NCI-H2029 treated with DMSO at 0.1 percent for 48 hours (cell line): ENCODE measurements around the gene EFCAB12.
"Not testable (repeated sequence)": the region's sequence is repeated elsewhere in the genome, so short reads cannot be mapped to it uniquely, and the experiment has no call there.

Experiments
- DNase-seq: peaks from one replicate; lab custom pipeline; 2025; lab: John Stamatoyannopoulos, UW

Gene EFCAB12

GRCh38 chr3:129392106-129392887 is 36.1 kb downstream of the EFCAB12 start:
- DNase-seq = not testable (repeated sequence)

- not testable (repeated sequence) for DNase-seq
Observed at GRCh38 chr3:129391583-129391982, 36.9 kb downstream of the EFCAB12 start.

- DNase-seq = no peak
Observed at GRCh38 chr3:129389572-129389937, 38.9 kb downstream of the EFCAB12 start.

GRCh38 chr3:129388791-129389571 is 39.5 kb downstream of the EFCAB12 start:
- not testable (repeated sequence) for DNase-seq

- DNase-seq = no peak
Observed at GRCh38 chr3:129387487-129387886, 40.9 kb downstream of the EFCAB12 start.

- no peak for DNase-seq
Observed at GRCh38 chr3:129386984-129387383, 41.5 kb downstream of the EFCAB12 start.

GRCh38 chr3:129385507-129385906 is 42.9 kb downstream of the EFCAB12 start:
- not testable (repeated sequence) for DNase-seq

- DNase-seq = no peak
Observed at GRCh38 chr3:129384594-129385323, 43.7 kb downstream of the EFCAB12 start.

GRCh38 chr3:129384103-129384502 is 44.3 kb downstream of the EFCAB12 start:
- not testable (repeated sequence) for DNase-seq

- no peak for DNase-seq
Observed at GRCh38 chr3:129383292-129383860, 45.1 kb downstream of the EFCAB12 start.

GRCh38 chr3:129382366-129382765 is 46.1 kb downstream of the EFCAB12 start:
- no peak for DNase-seq

- no peak for DNase-seq
Observed at GRCh38 chr3:129379582-129380358, 48.7 kb downstream of the EFCAB12 start.

- DNase-seq = no peak
Observed at GRCh38 chr3:129378949-129379348, 49.5 kb downstream of the EFCAB12 start.

GRCh38 chr3:129377615-129378014 is 50.8 kb downstream of the EFCAB12 start:
- no peak for DNase-seq

GRCh38 chr3:129375099-129375498 is 53.3 kb downstream of the EFCAB12 start:
- DNase-seq = no peak

GRCh38 chr3:129371041-129371826 is 57.2 kb downstream of the EFCAB12 start:
- no peak for DNase-seq

- DNase-seq = no peak
Observed at GRCh38 chr3:129370248-129370964, 58.0 kb downstream of the EFCAB12 start.

- no peak for DNase-seq
Observed at GRCh38 chr3:129369711-129370110, 58.7 kb downstream of the EFCAB12 start.

- no peak for DNase-seq
Observed at GRCh38 chr3:129367821-129368220, 60.6 kb downstream of the EFCAB12 start.

- DNase-seq = no peak
Observed at GRCh38 chr3:129366312-129366831, 62.1 kb downstream of the EFCAB12 start.
